ENCODE measurements around the gene CELF5.

Gene CELF5

GRCh38 chr19:3275583-3276340 is 51.3 kb downstream of the CELF5 start:
- peak overlapping the region; percentile 35 for H3K4me3 ChIP-seq (ENCODE audit: low read length)
- TF ChIP-seq CTCF (conservative IDR thresholded peaks at IDR 0.05; ENCODE audit: low read depth, low read length), result no peak
- DNase-seq (ENCODE audit: low read depth), result peak; percentile 31

- no peak for DNase-seq (ENCODE audit: low read depth)
- no peak overlapping the region for H3K4me3 ChIP-seq (ENCODE audit: low read length)
These were observed 51.9 kb downstream of the CELF5 start for GRCh38 chr19:3276341-3276799.

GRCh38 chr19:3277649-3278048 is 53.2 kb downstream of the CELF5 start:
- DNase-seq (ENCODE audit: low read depth), result no peak
- no peak for TF ChIP-seq CTCF (conservative IDR thresholded peaks at IDR 0.05; ENCODE audit: low read depth, low read length)
- H3K4me3 ChIP-seq (ENCODE audit: low read length), result no peak overlapping the region

More at GRCh38 chr19:3276341-3276799, 51.9 kb downstream of the CELF5 start:
- TF ChIP-seq CTCF (conservative IDR thresholded peaks at IDR 0.05; ENCODE audit: low read depth, low read length), result no peak

GRCh38 chr19:3278294-3278693 is 53.8 kb downstream of the CELF5 start:
- TF ChIP-seq CTCF (conservative IDR thresholded peaks at IDR 0.05; ENCODE audit: low read depth, low read length), result no peak
- no peak overlapping the region for H3K4me3 ChIP-seq (ENCODE audit: low read length)
- no peak for DNase-seq (ENCODE audit: low read depth)

- DNase-seq (ENCODE audit: low read depth), result no peak
- no peak for TF ChIP-seq CTCF (conservative IDR thresholded peaks at IDR 0.05; ENCODE audit: low read depth, low read length)
- H3K4me3 ChIP-seq (ENCODE audit: low read length), result no peak overlapping the region
These were observed 54.3 kb downstream of the CELF5 start for GRCh38 chr19:3278749-3279148.

- no peak for TF ChIP-seq CTCF (conservative IDR thresholded peaks at IDR 0.05; ENCODE audit: low read depth, low read length)
- no peak overlapping the region for H3K4me3 ChIP-seq (ENCODE audit: low read length)
- no peak for DNase-seq (ENCODE audit: low read depth)
These were observed 54.8 kb downstream of the CELF5 start for GRCh38 chr19:3279306-3279705.

GRCh38 chr19:3281026-3281425 is 56.6 kb downstream of the CELF5 start:
- TF ChIP-seq CTCF (conservative IDR thresholded peaks at IDR 0.05; ENCODE audit: low read depth, low read length), result no peak
- no peak for DNase-seq (ENCODE audit: low read depth)
- no peak overlapping the region for H3K4me3 ChIP-seq (ENCODE audit: low read length)

Measured in retinal pigment epithelial cell (primary cell).